H1 (cell line): ENCODE results near the gene BOK. TPM values are rescaled to one million over a fixed set of nuclear protein-coding genes. Genes with fewer than 3 reads are reported as not detected.

Experiments used
- CTCF ChIA-PET: fragments of 300-600 bp; sonication (Branson Sonifier 250); formaldehyde crosslinking; loops from one replicate; lab custom pipeline; 2021; ENCODE audit not compliant: partially characterized antibody; lab: Charles Lee
- POLR2A ChIA-PET: fragments of 300-600 bp; sonication (Branson Sonifier 250); formaldehyde crosslinking; loops from one replicate; lab custom pipeline; 2021; ENCODE audit warnings: inconsistent platforms; ENCODE audit not compliant: partially characterized antibody; lab: Charles Lee
- DNase-seq, 2 experiments: peaks; one replicate each; pipeline versions ENCODE4 v3.0.0 to v3.0.0-alpha.2; 2010 to 2022; ENCODE audit warnings: low spot score in 2 of 2, low read depth in 1 of 2, mixed read lengths in 1 of 2
- FAIRE-seq: peaks from 2 replicates; lab custom pipeline; 2011; peaks lifted over from hg19 to GRCh38; lab: Jason Lieb, UNC
- H2AFZ ChIP-seq: 2 replicates; pipeline ENCODE4 v1.8.1; 2012; ENCODE audit warnings: low read length, inconsistent platforms
- H2AK5ac ChIP-seq: 2 replicates; pipeline ENCODE4 v1.6.1; 2013; ENCODE audit warnings: low read depth, low read length
- H2BK120ac ChIP-seq: replicated peaks from 2 replicates; pipeline ENCODE3; 2013; ENCODE audit warnings: low read depth, low read length, inconsistent platforms
- H2BK12ac ChIP-seq: 2 replicates; pipeline ENCODE4 v1.6.1; 2013; ENCODE audit warnings: low read depth, low read length
- H2BK15ac ChIP-seq: 2 replicates; pipeline ENCODE4 v1.6.1; 2013; ENCODE audit warnings: low read length
- H2BK20ac ChIP-seq: 2 replicates; pipeline ENCODE4 v1.6.1; 2013; ENCODE audit warnings: low read length
- H2BK5ac ChIP-seq: 2 replicates; pipeline ENCODE4 v1.6.1; 2013; ENCODE audit warnings: low read depth, low read length
- H3K14ac ChIP-seq: 2 replicates; pipeline ENCODE4 v1.6.1; 2013; ENCODE audit warnings: inconsistent platforms; ENCODE audit not compliant: insufficient read length
- H3K18ac ChIP-seq: 2 replicates; pipeline ENCODE4 v1.6.1; 2013; ENCODE audit warnings: low read length; ENCODE audit errors: extremely low read depth
- H3K23ac ChIP-seq: 2 replicates; pipeline ENCODE4 v1.6.1; 2013; ENCODE audit warnings: inconsistent platforms; ENCODE audit not compliant: insufficient read length
- H3K23me2 ChIP-seq: 2 replicates; pipeline ENCODE4 v1.6.1; 2013; ENCODE audit warnings: low read depth, low read length
- H3K27ac ChIP-seq: 2 replicates; pipeline ENCODE4 v1.6.1; 2011; ENCODE audit warnings: low read depth, low read length, inconsistent platforms
- H3K27me3 ChIP-seq, 4 experiments: replicated peaks in 1 of 4; 1 replicate in 1 of 4; 2 replicates in 3 of 4; pipeline versions ENCODE4 v1.6.1 to v1.8.1; 2011 to 2013; ENCODE audit warnings: low read length in 3 of 4, mild to moderate bottlenecking in 3 of 4, inconsistent platforms in 2 of 4, mixed read lengths in 2 of 4, moderate library complexity in 1 of 4; ENCODE audit not compliant: control insufficient read depth in 3 of 4, insufficient read depth in 3 of 4; ENCODE audit errors: extremely low read depth in 1 of 4
- H3K36me3 ChIP-seq, 4 experiments: 2 replicates each; pipeline versions ENCODE4 v1.6.1 to v1.8.1; 2011 to 2013; ENCODE audit warnings: mild to moderate bottlenecking in 4 of 4, low read length in 3 of 4, moderate library complexity in 2 of 4, control low read depth in 1 of 4, inconsistent platforms in 1 of 4; ENCODE audit not compliant: insufficient read depth in 4 of 4, control insufficient read depth in 2 of 4
- H3K4ac ChIP-seq: replicated peaks from 2 replicates; pipeline ENCODE3; 2013; ENCODE audit warnings: low read length, low read depth, mixed read lengths, inconsistent platforms; ENCODE audit not compliant: insufficient read length
- H3K4me1 ChIP-seq, 4 experiments: replicated peaks in 1 of 4; 1 replicate in 1 of 4; 2 replicates in 3 of 4; pipeline versions ENCODE4 v1.6.1 to v1.8.1; 2011 to 2013; ENCODE audit warnings: low read length in 3 of 4, inconsistent platforms in 2 of 4, mixed read lengths in 1 of 4; ENCODE audit not compliant: insufficient read depth in 4 of 4, control insufficient read depth in 3 of 4
- H3K4me2 ChIP-seq, 2 experiments: 2 replicates each; pipeline versions ENCODE4 v1.6.1 to v1.8.1; 2011 to 2013; ENCODE audit warnings: low read depth in 2 of 2, low read length in 2 of 2, control low read depth in 1 of 2, inconsistent platforms in 1 of 2, mild to moderate bottlenecking in 1 of 2; ENCODE audit not compliant: insufficient read depth in 1 of 2
- H3K4me3 ChIP-seq, 4 experiments: fragments of 200-600, 300-600 bp in 1 of 4; sonication (generic), shearing (Covaris generic), sonication (Bioruptor Twin) in 1 of 4; 2 replicates each; pipeline versions ENCODE4 v1.5.1 to v1.8.1; 2011 to 2016; ENCODE audit warnings: low read length in 4 of 4, low read depth in 3 of 4, control low read depth in 2 of 4, inconsistent platforms in 2 of 4, mild to moderate bottlenecking in 2 of 4, mixed read lengths in 1 of 4, moderate library complexity in 1 of 4; ENCODE audit not compliant: insufficient read depth in 2 of 4; ENCODE audit errors: extremely low read depth in 1 of 4
- H3K56ac ChIP-seq: replicated peaks from 2 replicates; pipeline ENCODE3; 2013; ENCODE audit warnings: low read depth, mild to moderate bottlenecking, mixed read lengths, low read length, inconsistent platforms; ENCODE audit not compliant: insufficient read length
- H3K79me1 ChIP-seq: 2 replicates; pipeline ENCODE4 v1.6.1; 2013; ENCODE audit warnings: low read depth, low read length, control low read depth
- H3K79me2 ChIP-seq, 2 experiments: 2 replicates each; pipeline versions ENCODE4 v1.6.1 to v1.8.1; 2012 to 2013; ENCODE audit warnings: low read length in 2 of 2, mild to moderate bottlenecking in 2 of 2, inconsistent platforms in 1 of 2; ENCODE audit not compliant: insufficient read depth in 2 of 2, control insufficient read depth in 1 of 2
- H3K9ac ChIP-seq, 4 experiments: replicated peaks in 1 of 4; 1 replicate in 1 of 4; 2 replicates in 3 of 4; pipeline versions ENCODE4 v1.6.1 to v1.8.1; 2011 to 2013; ENCODE audit warnings: low read depth in 3 of 4, low read length in 3 of 4, control low read depth in 2 of 4, mild to moderate bottlenecking in 2 of 4, moderate library complexity in 2 of 4, inconsistent platforms in 1 of 4; ENCODE audit errors: extremely low read depth in 1 of 4
- H3K9me3 ChIP-seq, 2 experiments: 2 replicates each; pipeline versions ENCODE4 v1.6.1 to v1.8.1; 2012 to 2013; ENCODE audit warnings: mild to moderate bottlenecking in 2 of 2, moderate library complexity in 2 of 2, control low read depth in 1 of 2, inconsistent platforms in 1 of 2, low read depth in 1 of 2, low read length in 1 of 2, mixed read lengths in 1 of 2; ENCODE audit not compliant: insufficient read depth in 2 of 2
- H4K20me1 ChIP-seq, 2 experiments: replicated peaks in 1 of 2; 2 replicates each; pipeline versions ENCODE3 to v1.8.1; 2011 to 2013; ENCODE audit warnings: inconsistent platforms in 2 of 2, low read length in 2 of 2, mild to moderate bottlenecking in 1 of 2; ENCODE audit not compliant: insufficient read depth in 2 of 2, control insufficient read depth in 1 of 2
- H4K5ac ChIP-seq: 2 replicates; pipeline ENCODE4 v1.6.1; 2013; ENCODE audit warnings: low read length, low read depth, mixed read lengths, inconsistent platforms; ENCODE audit not compliant: insufficient read length
- H4K8ac ChIP-seq: 2 replicates; pipeline ENCODE4 v1.8.0; 2013; ENCODE audit warnings: mild to moderate bottlenecking, moderate library complexity, low read length, inconsistent platforms; ENCODE audit not compliant: insufficient read depth; ENCODE audit errors: extremely low read depth
- H4K91ac ChIP-seq: replicated peaks from 2 replicates; pipeline ENCODE3; 2013; ENCODE audit warnings: low read length, mixed read lengths, inconsistent platforms; ENCODE audit not compliant: insufficient read length
- RAD21 ChIP-seq, 2 experiments: IDR thresholded peaks in 1 of 2; conservative IDR thresholded peaks in 1 of 2; 2 replicates each; pipeline ENCODE4 v1.6.1; 2011; ENCODE audit warnings: low read depth in 2 of 2, low read length in 2 of 2, improper control_type of control experiment in 1 of 2, inconsistent platforms in 1 of 2, mild to moderate bottlenecking in 1 of 2, moderate library complexity in 1 of 2
- WGBS, 2 experiments: shearing (Covaris generic) in 1 of 2; methylation state at CpG; one replicate each; pipeline versions ENCODE4 v1.1.6 to v1.1.7; 2013 to 2015; ENCODE audit warnings: low lambda C conversion rate in 2 of 2, mixed read lengths in 2 of 2, inconsistent platforms in 1 of 2, low coverage in 1 of 2, missing lambda C conversion rate in 1 of 2; ENCODE audit not compliant: insufficient replicate concordance in 2 of 2, insufficient coverage in 1 of 2, insufficient read length in 1 of 2; ENCODE audit errors: extremely low coverage in 1 of 2, missing lambda C conversion rate in 1 of 2; 5-methylcytosine and 5-hydroxymethylcytosine counted together
- polyA plus RNA-seq, 7 experiments: library from polyadenylated mRNA; depleted of rRNA in 3 of 7; stranded (reverse) in 5 of 7; unstranded in 2 of 7; fragments of >200 nt in 5 of 7; fragments of 200-250 nt in 2 of 7; gene quantifications; 1 replicate in 5 of 7; 2 replicates in 1 of 7; 4 replicates in 1 of 7; pipeline versions ENCODE4 v1.2.1 to v1.2.3, GENCODE V29; 2011 to 2013; ENCODE audit warnings: missing spikeins in 2 of 7, mixed read lengths in 2 of 7
- total RNA-seq: library from RNA; stranded (reverse); fragmentation: NEBNext Ultra II Directional; extraction: Animal tissue kit (Norgen Biotek cat#: 25700); gene quantifications from 2 replicates; pipeline ENCODE4 v1.2.1, GENCODE V29; 2021
- TF ChIP-seq, protein P1 (sequence below), 3 experiments: IDR thresholded peaks; 1 replicate in 2 of 3; 2 replicates in 1 of 3; pipeline versions ENCODE4 v1.5.1 to v1.6.1; 2011; ENCODE audit warnings: low read length in 3 of 3, mild to moderate bottlenecking in 3 of 3, inconsistent platforms in 2 of 3, low read depth in 1 of 3, moderate library complexity in 1 of 3; ENCODE audit not compliant: insufficient read depth in 1 of 3; ENCODE audit errors: control extremely low read depth in 1 of 3

Gene BOK
- total and polyA plus RNA-seq, 2 of the 8 experiments (the other 6 are each of a cell fraction or from before 2014, with no cell fraction given): 33.7 to 37.6 TPM

DNA sequence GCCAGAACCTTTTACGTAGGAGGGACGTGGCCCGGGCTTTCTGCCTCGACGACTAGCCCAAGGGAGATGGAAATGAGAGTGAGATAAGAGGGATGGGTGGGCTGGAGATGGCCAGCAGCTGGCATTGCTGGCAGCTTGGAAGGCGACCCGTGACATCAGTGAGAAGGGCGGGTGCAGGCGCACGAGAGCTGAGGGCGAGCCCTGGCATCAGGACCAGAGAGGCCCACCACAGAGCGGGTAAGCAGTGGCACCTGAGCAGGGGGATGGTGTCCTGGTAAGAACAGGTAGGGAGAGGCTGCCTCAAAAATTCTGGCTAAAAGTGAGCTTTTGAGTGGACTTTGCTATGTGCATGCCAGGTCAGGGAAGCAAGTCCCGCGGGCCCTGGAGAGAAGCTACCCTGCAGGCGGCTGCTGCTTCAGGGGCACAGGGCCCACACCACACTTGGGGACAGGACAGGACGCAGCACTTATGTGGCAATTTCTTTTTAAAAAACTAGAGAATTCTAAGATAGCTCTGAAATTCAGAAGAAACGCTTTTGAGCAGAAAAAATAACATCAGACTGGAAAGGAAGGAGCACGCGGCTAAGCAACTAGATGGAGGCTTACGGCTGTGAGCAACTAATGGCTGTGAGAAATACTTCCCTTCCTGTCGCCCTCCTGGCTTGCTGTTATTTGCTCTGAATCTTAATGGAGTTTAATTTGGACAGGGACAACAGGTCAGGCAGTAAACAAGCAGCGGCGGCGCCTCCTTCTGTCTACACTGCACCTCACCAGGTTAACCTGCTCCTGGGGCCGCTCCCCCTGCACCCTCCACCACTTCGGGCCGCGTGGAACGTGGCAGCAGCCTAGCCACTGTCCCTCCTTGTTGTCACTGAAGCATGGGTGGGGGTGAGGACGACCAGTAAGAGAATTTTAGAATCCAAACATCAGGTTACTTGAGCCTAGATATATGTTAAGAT lies 57.9 kb downstream of the BOK start:
- Histone ChIP-seq H4K5ac (no peak overlapping the region), H3K14ac (no peak overlapping the region), H2BK120ac (no peak overlapping the region), H3K79me1 (peaks cover 9% of the 10 kb centered on the region; the same call in 1 of the 2 replicates), H2BK12ac (no peak overlapping the region; the same call in 1 of the 2 replicates), H3K27me3 (no peaks in the 10 kb centered on the region), H3K36me3 (no peaks in the 10 kb centered on the region), H3K79me2 (peaks cover 2 to 33% of the 10 kb centered on the region in 2 experiments; a peak in 3 of 4 replicates), H3K23ac (no peak overlapping the region), H3K56ac (no peak overlapping the region), H2BK15ac (no peak overlapping the region), H4K20me1 (peaks cover 2 to 11% of the 10 kb centered on the region in 2 experiments), H3K4ac (peak overlapping the region; percentile 73), H3K4me3 (peak overlapping the region in 1 of 4 experiments; percentile 52; a peak in 2 of 8 replicates), H3K23me2 (peaks cover 4% of the 10 kb centered on the region; the same call in 1 of the 2 replicates), H4K8ac (peak overlapping the region; percentile 12; the same call in 1 of the 2 replicates), H2AK5ac (no peak overlapping the region), H3K18ac (no peak overlapping the region), H2AFZ (no peak overlapping the region), H2BK20ac (no peak overlapping the region), H3K4me1 (peaks cover 0 to 6% (median 2%) of the 10 kb centered on the region in 4 experiments; a peak in 5 of 7 replicates), H4K91ac (no peak overlapping the region), H3K27ac (0 out of 2 replicates have a peak overlapping the region, but pooled peaks have one; percentile 27), H3K9ac (no peak overlapping the region), H2BK5ac (0 out of 2 replicates have a peak overlapping the region, but pooled peaks have one; percentile 2), H3K4me2 (peak overlapping the region in 1 of 2 experiments; percentile 60; a peak in 2 of 4 replicates), H3K9me3 (no peaks in the 10 kb centered on the region)
- no peak for FAIRE-seq
- no peak for DNase-seq
- CTCF ChIA-PET: interaction anchor here (0.7 to 1.1 kb wide), 5 partner anchors 10 to 96 kb away, joined by 3 to 5 read pairs (median 3); partner anchors contain the start of genes ATG4B and THAP4
- WGBS, 2 experiments: 88% methylated on average over 27 of the region's 30 CpGs; no CpG with 5 or more reads in 1 of the 2 experiments
- POLR2A ChIA-PET: no interaction called here
- peak; percentile 23 to 32; a peak in 3 of 4 replicates for TF ChIP-seq RAD21 (IDR thresholded peaks at IDR 0.05 in 1 of 2, conservative IDR thresholded peaks at IDR 0.05 in 1 of 2; ENCODE audit: low read depth in 2 of 2, low read length in 2 of 2)
- TF ChIP-seq, protein P1, sequence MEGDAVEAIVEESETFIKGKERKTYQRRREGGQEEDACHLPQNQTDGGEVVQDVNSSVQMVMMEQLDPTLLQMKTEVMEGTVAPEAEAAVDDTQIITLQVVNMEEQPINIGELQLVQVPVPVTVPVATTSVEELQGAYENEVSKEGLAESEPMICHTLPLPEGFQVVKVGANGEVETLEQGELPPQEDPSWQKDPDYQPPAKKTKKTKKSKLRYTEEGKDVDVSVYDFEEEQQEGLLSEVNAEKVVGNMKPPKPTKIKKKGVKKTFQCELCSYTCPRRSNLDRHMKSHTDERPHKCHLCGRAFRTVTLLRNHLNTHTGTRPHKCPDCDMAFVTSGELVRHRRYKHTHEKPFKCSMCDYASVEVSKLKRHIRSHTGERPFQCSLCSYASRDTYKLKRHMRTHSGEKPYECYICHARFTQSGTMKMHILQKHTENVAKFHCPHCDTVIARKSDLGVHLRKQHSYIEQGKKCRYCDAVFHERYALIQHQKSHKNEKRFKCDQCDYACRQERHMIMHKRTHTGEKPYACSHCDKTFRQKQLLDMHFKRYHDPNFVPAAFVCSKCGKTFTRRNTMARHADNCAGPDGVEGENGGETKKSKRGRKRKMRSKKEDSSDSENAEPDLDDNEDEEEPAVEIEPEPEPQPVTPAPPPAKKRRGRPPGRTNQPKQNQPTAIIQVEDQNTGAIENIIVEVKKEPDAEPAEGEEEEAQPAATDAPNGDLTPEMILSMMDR (IDR thresholded peaks at IDR 0.05; ENCODE audit: control extremely low read depth in 1 of 3, insufficient read depth in 1 of 3, low read depth in 1 of 3, low read length in 3 of 3): peak; percentile 10 to 48 (median 36); a peak in 3 of 4 replicates
